Hair follicular keratinocyte (primary cell): ENCODE measurements around the gene ZNF791. TPM values are rescaled to one million over a fixed set of nuclear protein-coding genes. Genes with fewer than 3 reads are reported as not detected.

Experiments
- total RNA-seq: library from RNA; depleted of rRNA; stranded (reverse); fragments of >200 nt; gene quantifications from 2 replicates; pipeline ENCODE4 v1.2.3, GENCODE V29; 2015

ZNF791 gene
- 5.2 and 5.3 TPM in 2 replicates for total RNA-seq

GRCh38 chr19:12610540-12611360 lies at the start of gene ZNF791, which contains the start of gene ZNF490:
TSS of gene ZNF791 (plus strand) at chr19:12610920. CDS start at chr19:12611080, 160 bp downstream.
TSS of gene ZNF490 (minus strand) at chr19:12610813. CDS start at chr19:12610680, 133 bp downstream.

DNA sequence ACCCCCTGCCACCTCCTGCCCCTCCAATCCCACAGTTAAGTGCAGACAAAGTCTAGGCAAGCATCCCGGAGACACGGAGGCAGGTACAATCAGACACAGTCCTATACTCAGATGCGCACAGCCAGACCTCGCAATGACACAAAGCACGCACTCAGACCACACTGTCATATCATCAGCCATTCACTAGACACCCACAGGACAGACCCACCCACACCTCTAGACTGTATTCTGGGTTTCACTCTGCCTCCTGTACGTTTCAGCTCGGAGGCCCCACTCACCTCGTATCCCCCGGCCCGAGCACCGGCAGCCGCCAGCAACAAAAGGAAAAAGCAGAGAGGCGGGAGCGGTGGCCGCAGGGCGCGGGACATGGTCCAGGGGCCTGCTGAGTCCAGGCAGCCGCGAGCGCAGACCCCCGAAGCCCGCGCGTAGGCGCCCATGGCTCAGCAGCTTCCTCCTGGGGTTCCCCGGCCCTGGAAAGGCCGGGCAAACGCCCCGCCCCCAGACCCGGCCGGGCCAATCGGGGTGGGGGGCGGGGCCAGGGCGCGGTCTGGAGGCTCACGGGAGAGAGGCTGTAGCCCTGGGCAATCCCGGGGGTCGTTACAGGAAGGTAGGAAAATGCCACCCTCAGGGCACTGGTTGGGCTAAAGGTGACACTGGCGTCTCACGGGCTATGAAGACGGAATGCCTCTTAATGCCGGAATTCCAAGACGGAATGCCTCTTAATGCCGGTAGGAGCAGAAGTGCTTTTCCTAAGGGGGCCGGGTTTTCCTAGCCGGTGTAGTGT lies 55.7 kb downstream of the ZNF791 start, which contains the start of the genes MAN2B1 and WDR83:
MAN2B1 (minus strand) TSS at position 478 of the 784 bp plus-strand sequence; CDS start at position 437, 41 bp downstream.
WDR83 (plus strand) TSS at position 543 of the 784 bp plus-strand sequence. CDS start 2,984 bp downstream, outside the sequence.

GRCh38 chr19:12681074-12681987 lies 70.6 kb downstream of the ZNF791 start, which contains the start of gene DHPS:
TSS of gene DHPS (minus strand) at chr19:12681880. CDS start at chr19:12681766, 114 bp downstream.

Other genes starting within 250 kb of the ZNF791 start
- 0.61 and 2.9 TPM in 2 replicates for gene ZNF442, start 245.2 kb upstream of the ZNF791 start, total RNA-seq
- gene ZNF799, start 209.6 kb upstream of the ZNF791 start, total RNA-seq: 2.0 and 2.1 TPM in 2 replicates
- gene ZNF443, start 169.9 kb upstream of the ZNF791 start, total RNA-seq: 1.5 and 1.6 TPM in 2 replicates
- 0.47 and 0.53 TPM in 2 replicates for gene ZNF709, start 126.1 kb upstream of the ZNF791 start, total RNA-seq
- 2.6 and 3.9 TPM in 2 replicates for gene ZNF564, start 59.4 kb upstream of the ZNF791 start, total RNA-seq
- 2.6 and 5.2 TPM in 2 replicates for gene ZNF490, start 107 bp upstream of the ZNF791 start, total RNA-seq
- 45.4 and 59.0 TPM in 2 replicates for gene MAN2B1, start 55.8 kb downstream of the ZNF791 start, total RNA-seq
- gene WDR83, start 55.9 kb downstream of the ZNF791 start, total RNA-seq: 5.1 and 11.3 TPM in 2 replicates
- gene DHPS, start 71.0 kb downstream of the ZNF791 start, total RNA-seq: 70.4 and 110 TPM in 2 replicates
- not detected in 2 replicates for gene GNG14, start 77.1 kb downstream of the ZNF791 start, total RNA-seq
- 15.1 and 17.9 TPM in 2 replicates for gene FBXW9, start 85.7 kb downstream of the ZNF791 start, total RNA-seq
- 20.5 and 26.8 TPM in 2 replicates for gene TNPO2, start 113.0 kb downstream of the ZNF791 start, total RNA-seq
- 272 and 389 TPM in 2 replicates for gene TRIR, start 123.8 kb downstream of the ZNF791 start, total RNA-seq
- 79.1 and 99.4 TPM in 2 replicates for gene GET3, start 126.6 kb downstream of the ZNF791 start, total RNA-seq
- gene BEST2, start 140.9 kb downstream of the ZNF791 start, total RNA-seq: 0.39 TPM in 1 of 2 replicates, not detected in the other
- gene HOOK2, start 164.6 kb downstream of the ZNF791 start, total RNA-seq: 30.8 and 32.7 TPM in 2 replicates
- gene JUNB, start 180.6 kb downstream of the ZNF791 start, total RNA-seq: 369 and 618 TPM in 2 replicates
- 260 and 355 TPM in 2 replicates for gene PRDX2, start 190.9 kb downstream of the ZNF791 start, total RNA-seq
- not detected in 2 replicates for gene THSD8, start 191.1 kb downstream of the ZNF791 start, total RNA-seq
- 26.7 and 51.0 TPM in 2 replicates for gene RNASEH2A, start 195.7 kb downstream of the ZNF791 start, total RNA-seq
- gene RTBDN, start 223.7 kb downstream of the ZNF791 start, total RNA-seq: not detected in 2 replicates
- 0.08 and 0.78 TPM in 2 replicates for gene MAST1, start 227.6 kb downstream of the ZNF791 start, total RNA-seq